OCI-LY3 (cell line): ENCODE results near the gene ERBB4.

Experiments used
- H2AFZ ChIP-seq: fragments of 200-600, 300-600 bp; shearing (Covaris generic); 2 replicates; pipeline ENCODE4 v1.6.0; 2014; ENCODE audit warnings: antibody characterized with exemption, low read depth, low read length
- H3K27ac ChIP-seq: fragments of 200-600, 300-600 bp; sonication (generic); 2 replicates; pipeline ENCODE4 v1.5.1; 2014; ENCODE audit warnings: mild to moderate bottlenecking, low read length, moderate library complexity, mixed read lengths
- H3K27me3 ChIP-seq: fragments of 200-600, 300-600 bp; sonication (generic); 2 replicates; pipeline ENCODE4 v1.6.1; 2014; ENCODE audit warnings: low read depth, low read length, mixed read lengths
- H3K36me3 ChIP-seq: fragments of 200-600, 300-600 bp; sonication (generic); replicated peaks from 2 replicates; pipeline ENCODE3; 2014; ENCODE audit warnings: low read depth, low read length, mixed read lengths
- H3K4me1 ChIP-seq: fragments of 300-600, 200-600 bp; sonication (generic); 2 replicates; pipeline ENCODE4 v1.6.1; 2014; ENCODE audit warnings: low read length, mixed read lengths
- H3K4me2 ChIP-seq: fragments of 200-600, 300-600 bp; sonication (generic); 2 replicates; pipeline ENCODE4 v1.6.1; 2014; ENCODE audit warnings: low read length, mixed read lengths
- H3K4me3 ChIP-seq: fragments of 300-600, 200-600 bp; sonication (generic); 2 replicates; pipeline ENCODE4 v1.5.1; 2014; ENCODE audit warnings: antibody characterized with exemption, mild to moderate bottlenecking, low read length, moderate library complexity
- H3K79me2 ChIP-seq: fragments of 300-600, 200-600 bp; shearing (Covaris generic); 2 replicates; pipeline ENCODE4 v1.6.1; 2014; ENCODE audit warnings: mild to moderate bottlenecking, low read length, mixed read lengths
- H3K9ac ChIP-seq: fragments of 300-600, 200-600 bp; shearing (Covaris generic); 2 replicates; pipeline ENCODE4 v1.6.0; 2014; ENCODE audit warnings: mild to moderate bottlenecking, low read length, moderate library complexity
- H3K9me3 ChIP-seq: fragments of 200-600, 300-600 bp; shearing (Covaris generic); 2 replicates; pipeline ENCODE4 v1.6.1; 2014; ENCODE audit warnings: low read length, mixed read lengths; ENCODE audit not compliant: insufficient read depth
- H4K20me1 ChIP-seq: fragments of 200-600, 300-600 bp; sonication (generic); 2 replicates; pipeline ENCODE4 v1.6.1; 2016; ENCODE audit warnings: low read length, mixed read lengths; ENCODE audit not compliant: insufficient read depth
- CTCF ChIP-seq: fragments of 200-600, 300-600 bp; sonication (generic); IDR thresholded peaks from 2 replicates; pipeline ENCODE4 v1.5.1; 2014; ENCODE audit warnings: antibody characterized with exemption, low read length, low read depth
- EZH2phosphoT487 ChIP-seq: fragments of 200-600 bp; shearing (Covaris generic); IDR thresholded peaks from 2 replicates; pipeline ENCODE4 v1.6.1; 2018; ENCODE audit warnings: antibody characterized with exemption, mixed run types, low read depth

Gene ERBB4

DNA sequence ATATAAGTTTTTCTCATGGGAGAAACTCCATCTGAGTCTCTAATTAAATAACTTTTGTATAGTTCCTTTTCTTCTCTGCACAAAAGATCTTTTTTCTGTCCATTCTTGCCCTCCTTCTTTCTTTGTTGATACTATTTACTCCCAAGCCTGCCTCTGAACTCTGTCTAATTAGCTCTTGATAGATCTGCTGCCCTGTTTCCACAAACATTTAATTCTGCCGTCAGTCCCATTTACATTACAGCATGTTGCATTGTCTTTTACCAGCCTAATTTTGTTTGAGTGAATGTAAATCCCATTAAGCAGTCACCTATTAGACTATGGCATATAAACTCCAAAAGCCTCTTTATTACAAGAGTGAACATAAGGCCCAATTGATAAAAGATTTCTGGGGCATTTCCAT, 254.4 kb downstream of the ERBB4 start:
- Histone ChIP-seq H3K27ac (no peak overlapping the region), H3K9ac (no peak overlapping the region), H3K36me3 (no peaks in the 10 kb centered on the region), H3K27me3 (no peaks in the 10 kb centered on the region), H3K4me2 (no peak overlapping the region), H3K4me1 (no peaks in the 10 kb centered on the region), H2AFZ (no peak overlapping the region), H3K9me3 (no peaks in the 10 kb centered on the region), H3K79me2 (no peaks in the 10 kb centered on the region), H3K4me3 (no peak overlapping the region), H4K20me1 (no peaks in the 10 kb centered on the region)
- TF ChIP-seq EZH2phosphoT487 (no peak), CTCF (no peak)

- Histone ChIP-seq H3K9ac (no peak overlapping the region), H3K9me3 (no peaks in the 10 kb centered on the region), H4K20me1 (no peaks in the 10 kb centered on the region), H3K79me2 (no peaks in the 10 kb centered on the region), H3K27me3 (no peaks in the 10 kb centered on the region), H3K4me2 (no peak overlapping the region), H3K4me1 (no peaks in the 10 kb centered on the region), H3K27ac (no peak overlapping the region), H3K36me3 (no peaks in the 10 kb centered on the region), H3K4me3 (no peak overlapping the region), H2AFZ (no peak overlapping the region)
- no peak for TF ChIP-seq CTCF
- no peak for TF ChIP-seq EZH2phosphoT487
Observed at GRCh38 chr2:212282671-212283261, 255.8 kb downstream of the ERBB4 start.

GRCh38 chr2:212276813-212277212, 261.8 kb downstream of the ERBB4 start:
- no peaks in the 10 kb centered on the region for H3K36me3 ChIP-seq
- TF ChIP-seq CTCF (no peak), EZH2phosphoT487 (no peak)
- no peaks in the 10 kb centered on the region for H3K79me2 ChIP-seq
- no peaks in the 10 kb centered on the region for H4K20me1 ChIP-seq
- no peak overlapping the region for H3K4me2 ChIP-seq
- no peak overlapping the region for H2AFZ ChIP-seq
- H3K4me1 ChIP-seq = no peaks in the 10 kb centered on the region
- no peaks in the 10 kb centered on the region for H3K27me3 ChIP-seq
- H3K9ac ChIP-seq = no peak overlapping the region
- no peaks in the 10 kb centered on the region for H3K9me3 ChIP-seq
- H3K27ac ChIP-seq = no peak overlapping the region
- no peak overlapping the region for H3K4me3 ChIP-seq

- H3K36me3 ChIP-seq = no peaks in the 10 kb centered on the region
- H3K27me3 ChIP-seq = no peaks in the 10 kb centered on the region
- H3K79me2 ChIP-seq = no peaks in the 10 kb centered on the region
Observed at GRCh38 chr2:212274215-212274614, 264.4 kb downstream of the ERBB4 start.

More at GRCh38 chr2:212274215-212274614, 264.4 kb downstream of the ERBB4 start:
- no peaks in the 10 kb centered on the region for H3K9me3 ChIP-seq
- TF ChIP-seq EZH2phosphoT487 (no peak), CTCF (no peak)
- no peak overlapping the region for H2AFZ ChIP-seq
- H3K4me2 ChIP-seq = no peak overlapping the region
- H3K27ac ChIP-seq = no peak overlapping the region
- no peaks in the 10 kb centered on the region for H3K4me1 ChIP-seq
- no peaks in the 10 kb centered on the region for H4K20me1 ChIP-seq
- no peak overlapping the region for H3K4me3 ChIP-seq
- H3K9ac ChIP-seq = no peak overlapping the region
